Activated T-helper 9 cell treated with anti-CD3 and anti-CD28 coated beads, Interleukin-2, amount 50 U/mL, for 16 hours (primary cell): Measurements from ENCODE around the gene TGOLN2.
"Not testable (repeated sequence)": the region's sequence is repeated elsewhere in the genome, so short reads cannot be mapped to it uniquely, and the experiment has no call there.

ENCODE experiments used
- DNase-seq: peaks from one replicate; pipeline ENCODE4 v3.0.0-alpha.2; 2020; ENCODE audit warnings: low read depth

Gene TGOLN2

DNA sequence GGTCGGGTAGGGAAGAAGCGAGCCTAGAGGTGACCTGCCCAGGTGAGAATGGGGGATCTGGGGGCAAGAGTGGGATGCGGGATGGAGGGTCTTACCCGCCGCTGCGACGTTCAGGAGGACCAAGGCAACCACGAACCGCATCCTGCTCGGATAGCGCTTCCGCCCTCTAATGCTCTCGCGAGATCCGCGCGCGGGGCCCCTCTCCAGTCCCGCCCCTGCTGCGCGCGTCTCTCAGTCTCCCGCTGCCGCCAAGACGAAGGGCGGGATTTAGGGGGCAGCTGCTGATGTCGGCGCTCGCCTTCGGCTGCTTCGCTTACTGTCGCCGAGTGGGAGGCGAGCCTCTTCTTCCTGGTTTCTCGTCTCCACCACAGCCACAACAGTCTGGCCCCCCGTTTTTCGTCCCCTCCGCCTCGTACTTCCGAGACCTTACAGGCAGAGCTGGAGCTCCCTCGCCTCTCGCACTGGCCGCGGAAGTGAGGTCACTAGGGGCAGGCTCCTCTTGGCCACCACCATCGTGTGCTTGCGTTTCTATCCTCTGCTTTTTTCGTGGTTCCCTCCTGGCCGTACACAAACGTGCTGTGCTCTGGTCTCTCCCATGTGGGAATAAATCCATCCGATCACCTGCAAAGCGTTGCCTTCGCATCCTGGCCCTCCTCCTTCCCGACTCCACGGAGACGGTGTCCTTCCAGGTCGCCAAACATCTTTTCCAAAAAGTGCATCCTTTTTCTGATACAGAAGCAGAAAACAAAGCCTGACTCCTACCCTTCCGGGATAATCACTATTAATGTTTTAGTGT, at the start of gene TGOLN2:
Gene TGOLN2 (minus strand): TSS at position 168 of the 796 bp plus-strand sequence. CDS start 27 bp downstream, at position 141.
- peak; percentile 87 for DNase-seq

DNA sequence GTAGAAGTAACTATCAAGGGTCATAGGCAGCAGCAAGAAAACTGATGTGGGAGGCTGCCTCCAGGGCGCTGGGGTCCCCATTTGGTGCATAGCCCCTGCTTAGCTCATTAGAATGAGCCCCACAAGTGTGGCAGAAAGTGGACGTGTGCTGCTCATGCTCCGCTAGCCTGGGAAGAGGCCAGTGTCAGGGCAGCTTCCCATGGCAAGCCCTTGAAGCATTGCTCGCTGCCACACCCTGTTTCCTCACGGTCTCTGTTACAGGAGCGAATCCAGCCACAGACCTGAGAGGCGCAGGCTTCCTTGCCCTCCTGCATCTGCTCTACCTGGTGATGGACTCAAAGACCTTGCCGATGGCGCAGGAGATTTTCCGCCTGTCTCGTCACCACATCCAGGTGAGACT, 49.3 kb upstream of the TGOLN2 start:
- no peak for DNase-seq

DNA sequence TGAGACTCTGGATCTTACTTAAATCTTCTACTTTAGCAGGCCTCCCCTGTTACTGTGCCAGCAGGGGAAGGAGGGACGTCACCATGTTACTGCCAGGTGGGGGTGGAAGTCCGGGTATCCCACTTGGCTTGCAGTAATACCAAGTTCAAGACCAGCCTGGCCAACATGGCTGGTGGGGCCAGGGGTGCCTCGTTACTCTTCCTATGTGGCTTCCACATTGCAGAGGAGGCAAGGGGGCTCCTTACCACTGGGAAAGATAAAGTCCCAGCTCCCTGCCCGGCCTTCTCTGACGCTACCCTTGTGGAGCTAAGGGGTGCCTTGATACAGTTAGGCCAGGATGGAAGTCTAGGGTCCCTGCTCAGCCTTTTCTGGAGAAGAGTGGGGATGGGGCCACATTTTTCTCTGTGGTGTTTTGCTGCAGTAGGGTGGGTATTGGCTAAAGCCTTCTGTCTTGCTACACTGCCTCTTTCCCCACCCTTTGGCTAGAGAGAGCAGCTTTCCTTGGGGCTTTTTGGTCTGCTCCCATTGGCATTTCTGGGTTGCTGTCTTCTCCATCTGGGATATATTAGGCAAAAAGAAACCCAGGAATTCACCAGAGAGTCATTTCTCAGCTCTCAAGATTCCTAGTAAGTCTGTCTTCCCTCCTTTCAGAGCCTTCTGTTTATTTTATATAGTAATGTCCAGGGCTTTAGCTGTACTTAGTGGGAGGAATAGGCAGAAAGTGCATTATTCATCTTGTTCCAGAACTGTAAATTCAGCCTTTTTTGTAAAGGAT, 48.7 kb upstream of the TGOLN2 start:
- DNase-seq = no peak

DNA sequence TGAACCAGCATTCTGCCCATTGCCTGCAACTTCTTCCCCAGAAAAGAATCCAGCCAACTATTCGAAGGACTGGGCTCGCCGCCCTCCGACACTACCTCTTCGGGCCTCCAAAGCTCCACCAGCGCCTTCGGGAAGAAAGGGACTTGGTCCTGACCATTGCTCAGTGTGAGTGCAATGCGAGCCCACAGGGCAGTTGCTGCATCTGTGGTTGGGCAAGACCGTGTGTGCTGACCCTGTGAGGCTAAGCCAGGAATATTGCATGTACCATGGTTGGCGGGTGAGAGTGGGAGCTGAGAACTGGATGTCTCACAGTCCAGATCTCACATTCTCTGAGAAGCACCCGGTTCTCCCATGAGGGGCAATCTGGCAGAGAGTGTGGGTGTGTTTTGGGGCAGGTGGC, 43.3 kb upstream of the TGOLN2 start:
- no peak for DNase-seq

DNA sequence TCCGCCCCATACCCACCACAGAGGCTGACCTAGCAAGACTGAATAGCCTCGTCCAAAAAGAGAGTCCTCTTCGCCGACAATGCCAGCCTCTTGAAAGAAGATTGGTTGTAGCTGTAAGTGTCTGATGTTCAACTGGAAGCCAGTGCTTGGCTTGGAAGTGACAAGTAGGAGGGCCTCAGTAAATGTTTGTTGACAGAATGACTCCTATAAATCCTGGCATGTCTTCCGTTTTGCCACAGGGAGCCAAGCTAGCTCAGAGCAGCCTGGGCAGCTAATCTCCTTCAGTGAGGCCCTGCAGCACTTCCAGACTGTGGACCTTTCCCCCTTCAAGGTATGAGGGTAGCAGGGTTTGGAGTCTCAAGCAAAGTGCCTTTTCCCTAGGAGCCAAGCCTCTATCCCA, 41.7 kb upstream of the TGOLN2 start:
- DNase-seq = no peak

DNA sequence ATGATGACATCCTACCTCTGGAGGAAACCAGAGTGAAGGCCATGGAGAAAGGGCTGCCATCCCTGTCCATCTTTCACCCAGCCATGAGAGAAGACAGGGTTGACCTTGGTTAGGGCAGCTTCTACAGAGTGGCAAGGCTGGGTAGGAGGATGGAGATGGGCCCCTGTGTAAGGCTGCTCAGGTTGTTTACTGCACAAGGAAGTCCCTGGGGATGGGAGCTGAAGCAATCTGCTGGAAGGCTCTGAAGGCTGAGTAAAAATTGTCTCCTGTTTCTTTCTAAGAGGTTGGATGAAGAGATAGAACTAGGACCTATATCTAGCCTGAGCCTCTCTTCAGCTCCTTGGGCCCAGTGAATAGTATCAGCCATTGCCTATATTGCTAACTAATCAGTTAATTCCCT, 41.1 kb upstream of the TGOLN2 start:
- DNase-seq = no peak

DNA sequence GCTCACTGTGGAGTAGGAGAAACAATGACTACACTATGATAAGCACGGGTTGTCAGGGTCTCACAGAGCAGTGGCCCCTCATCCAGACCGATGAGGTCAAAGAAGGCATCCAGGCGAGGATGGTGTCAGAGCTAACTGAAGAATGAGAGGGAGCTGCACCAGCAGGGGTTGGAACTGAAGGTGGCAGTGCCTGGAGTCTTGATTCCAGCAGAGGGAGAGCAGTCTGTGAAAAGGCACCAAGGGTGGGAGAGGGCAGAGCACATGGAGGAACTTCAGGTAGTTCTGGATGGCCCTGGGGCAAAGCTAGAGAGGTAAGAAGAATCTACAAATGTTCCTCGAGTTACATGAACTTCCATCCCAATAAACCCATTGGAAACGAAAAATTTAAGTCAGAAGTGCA, 39.4 kb upstream of the TGOLN2 start:
- no peak for DNase-seq

DNA sequence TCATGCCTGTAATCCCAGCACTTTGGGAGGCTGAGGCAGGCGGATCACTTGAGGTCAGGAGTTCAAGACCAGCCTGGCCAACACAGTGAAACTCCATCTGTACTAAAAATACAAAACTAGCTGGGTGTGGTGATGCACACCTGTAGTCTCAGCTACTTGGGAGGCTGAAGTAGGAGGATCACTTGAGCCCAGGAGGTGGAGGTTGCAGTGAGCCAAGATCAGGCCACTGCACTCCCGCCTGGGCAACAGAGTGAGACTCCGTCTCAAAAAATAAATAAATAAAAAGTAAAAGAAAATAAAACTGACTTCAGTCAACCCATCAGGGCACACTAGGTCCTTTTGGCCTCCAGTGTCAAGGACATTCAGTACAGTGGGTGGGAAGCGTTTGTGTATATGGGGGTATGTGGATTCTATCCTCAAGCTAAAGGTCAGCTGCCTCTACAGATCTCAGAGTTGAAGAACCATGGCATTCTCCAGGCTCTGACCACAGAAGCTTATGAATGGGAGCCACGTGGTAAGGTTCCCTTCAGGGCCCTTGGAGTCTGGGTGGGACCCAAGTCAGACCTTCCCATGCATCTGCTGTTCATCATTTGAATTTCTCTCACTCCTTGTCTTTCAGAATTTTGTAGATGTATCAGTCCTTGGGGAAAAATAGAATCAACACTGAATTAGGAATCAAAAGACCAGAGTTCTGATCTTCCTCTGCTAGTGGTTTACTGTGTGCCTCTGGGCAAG, 35.0 kb upstream of the TGOLN2 start:
- not testable (repeated sequence) for DNase-seq

DNA sequence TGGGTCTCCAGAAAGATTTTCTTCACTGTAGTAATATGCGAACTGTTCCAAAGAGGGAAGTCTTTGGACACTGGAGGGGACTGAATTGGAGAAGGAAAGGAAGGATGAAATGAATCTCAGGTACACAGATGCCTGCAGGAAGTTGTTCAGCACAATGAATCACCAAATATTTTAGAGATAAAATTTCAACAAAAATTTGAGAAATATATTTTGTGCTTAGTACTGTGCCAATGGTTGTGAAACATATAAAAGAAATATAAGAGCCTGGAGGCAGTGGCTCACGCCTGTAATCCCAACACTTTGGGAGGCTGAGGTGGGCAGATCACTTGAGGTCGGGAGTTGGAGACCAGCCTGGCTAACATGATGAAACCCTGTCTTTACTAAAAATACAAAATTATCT, 29.9 kb upstream of the TGOLN2 start:
- DNase-seq = no peak

DNA sequence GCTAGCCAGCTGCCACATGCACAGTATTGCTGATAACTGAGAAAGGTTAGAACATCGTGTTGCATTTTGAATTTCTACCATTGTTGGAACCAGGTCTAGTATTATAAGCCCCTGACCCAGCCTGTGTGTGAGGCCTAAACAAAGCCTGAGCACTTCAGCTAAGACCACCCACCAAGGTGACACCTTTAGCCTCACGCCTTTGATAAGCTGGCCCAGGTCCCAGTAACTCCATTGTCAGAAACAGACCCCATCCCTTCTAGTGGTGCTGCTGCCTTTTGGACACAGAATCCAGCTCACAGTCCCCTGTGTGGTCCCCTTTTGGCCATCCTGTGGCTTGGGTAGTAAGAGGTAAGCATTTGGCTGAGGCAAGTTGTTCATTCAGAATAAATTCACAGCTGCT, 28.4 kb upstream of the TGOLN2 start:
- DNase-seq = no peak

DNA sequence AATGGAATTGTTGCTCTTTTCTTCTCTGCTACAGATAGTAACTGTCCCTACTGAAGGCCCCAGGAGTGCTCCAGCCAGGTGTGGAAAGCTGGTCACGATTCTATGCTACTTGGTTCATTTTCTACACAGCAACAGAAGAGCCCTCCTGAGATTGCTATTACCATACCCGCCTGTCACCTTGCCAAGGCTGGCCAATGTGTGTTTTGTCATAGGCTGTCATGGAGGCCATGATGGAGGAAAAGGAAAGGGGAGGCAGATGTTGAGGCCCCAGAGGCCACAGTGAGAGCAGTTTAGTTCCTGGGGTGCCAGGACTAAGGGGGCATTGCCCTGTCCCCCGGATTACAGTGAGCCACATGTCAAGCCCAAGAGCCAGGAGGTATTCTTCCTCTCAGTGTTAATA, 27.7 kb upstream of the TGOLN2 start:
- no peak for DNase-seq

DNA sequence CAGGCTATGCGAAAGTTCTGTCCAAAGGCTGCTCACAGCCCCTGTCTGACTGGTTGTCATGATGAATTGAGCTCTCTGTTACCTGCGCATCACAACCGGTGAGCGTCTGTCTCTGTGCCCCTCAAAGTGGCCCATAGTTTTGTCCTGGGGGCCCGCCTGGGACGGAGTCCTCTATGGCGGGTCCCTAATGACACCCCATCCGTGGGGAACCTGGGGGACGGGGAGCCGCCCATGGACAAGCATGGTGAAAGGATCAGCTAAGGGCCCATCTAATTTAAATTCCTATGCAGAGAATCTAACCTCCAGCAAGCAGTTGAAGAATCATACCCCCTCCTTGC, 27.3 kb upstream of the TGOLN2 start:
- no peak for DNase-seq

DNA sequence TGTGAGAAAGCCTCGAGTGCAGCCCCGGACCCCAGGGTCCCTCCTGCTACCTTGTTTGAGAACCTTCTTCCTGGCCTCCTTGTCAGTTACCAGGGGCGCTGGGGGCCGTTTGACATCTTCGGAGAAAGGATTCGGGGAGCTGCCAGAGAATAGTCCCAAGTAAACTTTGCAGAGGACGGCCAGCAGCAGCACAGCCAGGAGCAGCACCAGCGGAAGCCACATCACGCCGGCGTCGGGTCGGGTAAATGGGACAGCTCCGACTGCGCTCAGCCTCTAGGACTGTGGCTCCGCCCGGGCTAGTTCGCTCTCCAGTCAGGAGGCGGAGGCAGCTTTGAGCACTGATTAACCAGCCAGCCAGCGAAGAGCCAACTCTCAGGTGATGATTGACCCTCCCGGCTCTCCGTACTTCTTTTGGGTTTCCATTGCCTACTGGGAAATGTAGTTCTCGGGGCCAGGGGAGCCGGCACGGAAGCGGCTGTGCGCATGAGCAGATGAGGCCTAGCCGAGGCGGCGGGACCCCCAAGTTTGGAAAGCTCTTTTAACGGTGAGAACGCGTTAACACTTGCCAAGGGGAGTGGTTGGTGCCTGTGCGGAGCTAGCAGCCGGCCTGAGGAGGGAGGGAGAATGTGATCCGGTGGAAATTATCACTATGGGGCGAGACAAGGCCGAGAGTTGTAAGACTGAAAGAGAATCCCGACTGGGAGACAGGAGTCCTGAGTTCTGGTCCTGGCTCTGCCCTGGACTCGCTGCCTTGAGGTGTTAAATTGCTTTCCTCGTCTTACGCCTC, 26.7 kb upstream of the TGOLN2 start, which contains the start of the genes ELMOD3 and RETSAT:
Gene ELMOD3 (plus strand): TSS at position 484 of the 787 bp plus-strand sequence. CDS start 2,430 bp downstream, outside the sequence.
Gene RETSAT (minus strand): TSS at position 243 of the 787 bp plus-strand sequence. CDS start 21 bp downstream, at position 222.
- peak; percentile 93 for DNase-seq

DNA sequence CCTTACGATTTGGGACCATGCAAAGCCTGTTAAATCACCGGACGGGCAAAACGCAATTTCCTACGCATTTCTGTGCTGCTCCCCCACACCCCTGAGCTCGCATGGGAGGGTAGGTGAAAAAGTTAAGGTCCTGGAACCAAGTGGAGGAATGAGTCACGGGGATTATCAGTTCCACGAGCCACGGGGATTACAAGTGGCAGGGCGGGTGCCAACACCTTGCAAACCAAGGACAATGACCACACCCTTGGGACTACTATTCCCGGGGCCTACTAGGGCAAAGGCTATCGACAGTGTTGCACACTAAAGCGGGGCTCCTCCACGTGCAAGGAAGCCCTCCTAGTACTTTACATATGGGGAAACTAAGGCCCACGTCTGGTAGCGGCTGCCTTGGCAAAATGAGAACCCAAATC, 26.1 kb upstream of the TGOLN2 start:
- no peak for DNase-seq

DNA sequence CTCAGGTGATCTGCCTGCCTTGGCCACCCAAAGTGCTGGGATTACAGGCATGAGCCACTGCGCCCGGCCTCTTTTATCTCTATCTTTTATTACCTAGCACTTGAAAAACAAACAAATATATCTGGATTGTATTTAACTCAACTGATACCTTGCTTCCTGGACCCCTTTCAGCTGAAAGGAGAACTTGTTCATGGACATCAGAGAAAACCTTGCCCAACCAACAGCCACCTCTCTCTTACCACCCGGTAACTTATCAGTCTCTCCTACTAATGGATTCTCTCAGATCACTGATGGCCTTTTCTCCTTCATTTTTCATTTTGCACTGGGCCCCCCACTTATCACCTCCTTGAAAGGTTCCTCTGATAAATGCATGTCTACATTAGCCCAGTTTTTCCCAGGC, 19.8 kb upstream of the TGOLN2 start:
- DNase-seq = no peak

DNA sequence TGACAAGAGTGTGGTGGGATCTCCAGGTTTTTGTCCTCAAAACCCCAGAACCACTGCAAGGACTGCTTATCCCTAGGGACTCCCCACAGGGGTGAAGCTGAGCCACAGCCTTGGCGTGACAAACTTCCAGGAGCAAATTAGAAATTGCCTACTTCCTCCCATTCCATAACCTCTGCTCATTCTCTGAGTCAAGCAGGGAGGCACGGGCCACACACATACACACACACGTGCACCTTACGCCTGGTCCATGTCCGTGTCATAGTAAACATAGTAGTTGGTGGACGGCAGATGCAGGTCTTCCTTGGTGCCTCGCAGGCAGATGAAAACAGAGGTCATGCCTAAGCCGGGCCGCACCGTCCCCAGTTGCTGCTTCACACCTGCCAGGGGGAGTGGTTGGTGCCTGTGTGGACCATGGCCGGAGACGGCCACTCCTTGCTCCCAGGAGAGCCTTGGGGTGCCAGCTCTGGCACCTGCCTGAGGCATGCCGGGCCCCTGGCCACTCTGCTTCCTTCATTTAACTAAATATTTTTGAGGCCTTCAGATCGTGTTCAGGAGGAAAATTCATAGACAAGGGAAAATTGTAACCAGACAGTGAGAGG, 16.7 kb upstream of the TGOLN2 start:
- DNase-seq = no peak

DNA sequence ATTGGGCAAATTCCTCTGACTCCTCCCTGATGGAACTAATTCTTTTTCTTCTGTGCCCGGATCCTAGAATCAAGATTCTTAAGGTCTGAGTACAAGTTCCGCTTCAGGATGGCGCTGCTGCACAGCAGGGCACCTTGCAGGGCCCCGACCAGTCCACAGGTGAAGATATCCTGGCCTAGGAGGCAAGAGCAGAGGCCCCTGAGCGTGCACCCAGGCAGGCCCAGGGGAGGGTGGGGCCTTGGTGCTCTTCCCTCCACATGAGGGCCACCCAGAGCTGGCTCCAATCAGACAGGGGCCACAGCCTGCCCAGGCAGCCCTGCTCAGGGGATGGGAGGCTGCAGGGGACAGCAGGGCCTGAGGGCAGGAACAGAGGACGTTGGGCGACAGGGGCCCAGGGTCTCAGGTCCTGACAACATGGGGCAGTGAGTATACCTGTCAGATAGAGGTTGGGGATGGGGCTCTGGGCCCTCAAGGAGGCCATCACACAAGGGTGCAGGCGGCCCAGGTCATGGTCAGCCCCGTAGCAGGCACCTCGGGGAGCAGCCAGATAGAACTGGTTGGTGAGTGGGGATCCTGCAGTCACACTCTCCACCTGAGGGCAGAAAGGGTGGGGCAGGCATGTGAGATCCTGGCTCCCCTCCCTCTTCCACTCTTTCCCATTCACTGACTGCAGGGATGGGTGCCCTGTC, 15.6 kb upstream of the TGOLN2 start:
- not testable (repeated sequence) for DNase-seq

DNA sequence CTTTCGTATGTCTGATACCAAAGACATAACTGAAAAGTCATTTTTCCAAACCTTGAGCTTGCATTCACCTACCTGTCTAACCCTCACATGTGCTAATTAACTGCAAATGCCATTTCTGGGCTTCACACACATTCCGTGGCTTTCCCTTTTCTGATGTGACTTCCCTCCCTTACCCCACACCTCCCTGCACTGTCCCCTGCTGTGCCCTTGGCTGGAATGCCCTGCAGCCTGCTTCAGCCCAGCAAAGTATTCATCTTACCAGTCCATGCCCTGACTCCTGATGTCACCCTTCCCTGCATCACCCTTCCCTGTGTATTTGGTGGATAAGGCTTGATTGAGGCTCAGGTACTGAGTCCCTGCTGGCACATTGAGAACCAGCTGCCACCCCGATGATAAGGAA, 14.4 kb upstream of the TGOLN2 start:
- DNase-seq = no peak

DNA sequence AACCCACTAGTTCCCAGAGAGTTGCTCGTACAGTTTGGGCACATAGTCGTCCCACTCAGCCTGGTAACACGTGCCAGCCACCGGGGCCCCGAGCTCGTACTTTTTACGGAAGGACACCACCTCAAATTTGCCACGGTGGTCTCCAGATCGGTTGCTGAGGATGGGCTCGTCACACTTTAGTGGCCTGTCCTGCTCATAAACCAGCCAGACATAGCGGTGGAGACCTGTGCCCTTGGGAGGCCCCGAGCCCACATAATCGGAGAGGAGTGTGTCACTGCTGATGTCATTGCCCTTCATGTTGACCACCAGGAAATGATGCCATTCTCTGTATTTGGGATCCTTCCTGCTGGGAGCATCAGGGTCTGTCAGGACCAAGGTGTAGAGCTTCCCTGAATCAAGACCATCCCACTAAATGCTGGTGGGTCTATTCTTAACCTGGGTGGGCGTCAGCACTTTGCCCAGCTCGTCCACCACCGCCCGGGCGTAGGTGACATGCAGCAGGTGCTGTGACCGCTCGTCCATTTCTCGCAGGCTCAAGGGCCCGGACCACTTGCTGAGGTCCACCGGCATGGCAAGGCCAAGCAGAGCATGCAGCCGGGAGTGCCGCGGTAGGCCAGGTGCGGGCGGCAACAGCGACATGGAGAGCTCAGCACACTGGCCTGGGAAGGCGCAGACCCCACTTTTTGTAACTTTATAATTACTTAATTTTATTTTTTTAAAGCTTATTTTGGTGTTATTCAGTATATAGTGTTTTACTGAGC, 13.7 kb upstream of the TGOLN2 start:
- DNase-seq = no peak
